ENCODE results near the gene BTBD16. TPM values are rescaled to one million over a fixed set of nuclear protein-coding genes. Genes with fewer than 3 reads are reported as not detected.

The BTBD16 gene
- total RNA-seq, 1 experiment from 2014 or later, result not detected

- peaks cover 27% of the 10 kb centered on the region for H3K36me3 Mint-ChIP-seq
- DNase-seq (ENCODE audit: low spot score), result no peak
- ChIA-PET POLR2A (interaction anchor here (0.6 kb wide), 1 partner anchor 108 kb away, joined by 3 read pairs; no protein-coding TSS in a partner anchor), CTCF (interaction anchor here (1.0 kb wide), 1 partner anchor 16 kb away, joined by 3 read pairs; no protein-coding TSS in a partner anchor)
- peaks cover 21% of the 10 kb centered on the region for H3K9me3 Mint-ChIP-seq
- H3K27me3 Mint-ChIP-seq (ENCODE audit: low read depth), result no peaks in the 10 kb centered on the region; the same call in 1 of the 2 replicates
- H3K27ac Mint-ChIP-seq, result no peak overlapping the region
- no peak for TF ChIP-seq ZNF263 (CRISPR knock-in tag; IDR thresholded peaks at IDR 0.05; ENCODE audit: low read depth)
- TF ChIP-seq, protein P1, sequence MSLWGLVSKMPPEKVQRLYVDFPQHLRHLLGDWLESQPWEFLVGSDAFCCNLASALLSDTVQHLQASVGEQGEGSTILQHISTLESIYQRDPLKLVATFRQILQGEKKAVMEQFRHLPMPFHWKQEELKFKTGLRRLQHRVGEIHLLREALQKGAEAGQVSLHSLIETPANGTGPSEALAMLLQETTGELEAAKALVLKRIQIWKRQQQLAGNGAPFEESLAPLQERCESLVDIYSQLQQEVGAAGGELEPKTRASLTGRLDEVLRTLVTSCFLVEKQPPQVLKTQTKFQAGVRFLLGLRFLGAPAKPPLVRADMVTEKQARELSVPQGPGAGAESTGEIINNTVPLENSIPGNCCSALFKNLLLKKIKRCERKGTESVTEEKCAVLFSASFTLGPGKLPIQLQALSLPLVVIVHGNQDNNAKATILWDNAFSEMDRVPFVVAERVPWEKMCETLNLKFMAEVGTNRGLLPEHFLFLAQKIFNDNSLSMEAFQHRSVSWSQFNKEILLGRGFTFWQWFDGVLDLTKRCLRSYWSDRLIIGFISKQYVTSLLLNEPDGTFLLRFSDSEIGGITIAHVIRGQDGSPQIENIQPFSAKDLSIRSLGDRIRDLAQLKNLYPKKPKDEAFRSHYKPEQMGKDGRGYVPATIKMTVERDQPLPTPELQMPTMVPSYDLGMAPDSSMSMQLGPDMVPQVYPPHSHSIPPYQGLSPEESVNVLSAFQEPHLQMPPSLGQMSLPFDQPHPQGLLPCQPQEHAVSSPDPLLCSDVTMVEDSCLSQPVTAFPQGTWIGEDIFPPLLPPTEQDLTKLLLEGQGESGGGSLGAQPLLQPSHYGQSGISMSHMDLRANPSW (CRISPR knock-in tag; conservative IDR thresholded peaks at IDR 0.05; ENCODE audit: low read depth), result no peak
- peaks cover 7% of the 10 kb centered on the region for H3K4me1 Mint-ChIP-seq
- H3K4me3 Mint-ChIP-seq, result no peak overlapping the region
- no peak for ATAC-seq
These were observed 7.1 kb upstream of the BTBD16 start for GRCh38 chr10:122263971-122264370.

DNA sequence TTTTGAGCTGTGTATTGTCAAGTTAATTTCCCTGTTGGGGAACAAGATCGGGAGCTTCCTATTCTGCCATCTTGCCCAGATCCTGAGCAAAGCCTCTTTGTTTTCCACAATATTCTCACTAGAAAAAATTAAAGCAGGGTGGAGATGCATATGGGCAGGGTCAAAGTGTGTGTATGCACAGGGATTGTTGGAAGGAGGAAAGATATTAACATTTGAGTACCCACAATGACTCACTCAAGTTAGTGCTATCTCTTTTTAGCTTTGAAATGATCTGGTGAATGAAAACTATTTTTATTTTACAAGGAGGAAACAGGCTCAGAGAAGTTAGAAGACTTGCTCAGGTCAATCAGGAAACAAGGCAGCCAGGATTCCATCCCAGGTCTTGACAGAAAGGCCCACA lies 6.7 kb upstream of the BTBD16 start:
- ChIA-PET CTCF (interaction anchor here (1.0 kb wide), 1 partner anchor 15 kb away, joined by 3 read pairs; no protein-coding TSS in a partner anchor), POLR2A (interaction anchor here (0.6 kb wide), 1 partner anchor 107 kb away, joined by 3 read pairs; no protein-coding TSS in a partner anchor)
- no peak overlapping the region for H3K4me3 Mint-ChIP-seq
- peaks cover 5% of the 10 kb centered on the region for H3K4me1 Mint-ChIP-seq
- peaks cover 27% of the 10 kb centered on the region for H3K36me3 Mint-ChIP-seq
- no peaks in the 10 kb centered on the region; the same call in 1 of the 2 replicates for H3K27me3 Mint-ChIP-seq (ENCODE audit: low read depth)
- peaks cover 21% of the 10 kb centered on the region for H3K9me3 Mint-ChIP-seq
- no peak for DNase-seq (ENCODE audit: low spot score)
- ATAC-seq, result no peak
- TF ChIP-seq TP53 (CRISPR knock-in tag; IDR thresholded peaks at IDR 0.05) (no peak), SMAD3 (CRISPR knock-in tag; IDR thresholded peaks at IDR 0.05; ENCODE audit: borderline replicate concordance) (no peak), HMGA2 (CRISPR knock-in tag; IDR thresholded peaks at IDR 0.05) (no peak)
- H3K27ac Mint-ChIP-seq, result no peak overlapping the region

GRCh38 chr10:122264931-122265330 lies 6.2 kb upstream of the BTBD16 start:
- Mint-ChIP-seq H3K4me3 (no peak overlapping the region), H3K27ac (no peak overlapping the region), H3K9me3 (peaks cover 21% of the 10 kb centered on the region), H3K36me3 (peaks cover 27% of the 10 kb centered on the region), H3K4me1 (peaks cover 5% of the 10 kb centered on the region), H3K27me3 (ENCODE audit: low read depth) (no peaks in the 10 kb centered on the region; the same call in 1 of the 2 replicates)
- ChIA-PET CTCF (interaction anchor here (1.0 kb wide), 1 partner anchor 15 kb away, joined by 3 read pairs; no protein-coding TSS in a partner anchor), POLR2A (no interaction called here)
- no peak for DNase-seq (ENCODE audit: low spot score)
- ATAC-seq, result no peak
- TF ChIP-seq ESRRA (CRISPR knock-in tag; IDR thresholded peaks at IDR 0.05; ENCODE audit: borderline replicate concordance) (no peak), GRHL2 (CRISPR knock-in tag; IDR thresholded peaks at IDR 0.05; ENCODE audit: insufficient replicate concordance, severe bottlenecking) (no peak), OVOL2 (CRISPR knock-in tag; IDR thresholded peaks at IDR 0.05; ENCODE audit: borderline replicate concordance) (no peak), RORB (CRISPR knock-in tag; IDR thresholded peaks at IDR 0.05) (no peak), USF1 (CRISPR knock-in tag; IDR thresholded peaks at IDR 0.05) (no peak), EMX1 (CRISPR knock-in tag; IDR thresholded peaks at IDR 0.05) (no peak), ZNF121 (CRISPR knock-in tag; IDR thresholded peaks at IDR 0.05) (no peak), PREB (CRISPR knock-in tag; IDR thresholded peaks at IDR 0.05; ENCODE audit: borderline replicate concordance) (no peak), JAZF1 (CRISPR knock-in tag; IDR thresholded peaks at IDR 0.05) (no peak), GTF2I (CRISPR knock-in tag; conservative IDR thresholded peaks at IDR 0.05) (no peak)
- TF ChIP-seq, protein P2, sequence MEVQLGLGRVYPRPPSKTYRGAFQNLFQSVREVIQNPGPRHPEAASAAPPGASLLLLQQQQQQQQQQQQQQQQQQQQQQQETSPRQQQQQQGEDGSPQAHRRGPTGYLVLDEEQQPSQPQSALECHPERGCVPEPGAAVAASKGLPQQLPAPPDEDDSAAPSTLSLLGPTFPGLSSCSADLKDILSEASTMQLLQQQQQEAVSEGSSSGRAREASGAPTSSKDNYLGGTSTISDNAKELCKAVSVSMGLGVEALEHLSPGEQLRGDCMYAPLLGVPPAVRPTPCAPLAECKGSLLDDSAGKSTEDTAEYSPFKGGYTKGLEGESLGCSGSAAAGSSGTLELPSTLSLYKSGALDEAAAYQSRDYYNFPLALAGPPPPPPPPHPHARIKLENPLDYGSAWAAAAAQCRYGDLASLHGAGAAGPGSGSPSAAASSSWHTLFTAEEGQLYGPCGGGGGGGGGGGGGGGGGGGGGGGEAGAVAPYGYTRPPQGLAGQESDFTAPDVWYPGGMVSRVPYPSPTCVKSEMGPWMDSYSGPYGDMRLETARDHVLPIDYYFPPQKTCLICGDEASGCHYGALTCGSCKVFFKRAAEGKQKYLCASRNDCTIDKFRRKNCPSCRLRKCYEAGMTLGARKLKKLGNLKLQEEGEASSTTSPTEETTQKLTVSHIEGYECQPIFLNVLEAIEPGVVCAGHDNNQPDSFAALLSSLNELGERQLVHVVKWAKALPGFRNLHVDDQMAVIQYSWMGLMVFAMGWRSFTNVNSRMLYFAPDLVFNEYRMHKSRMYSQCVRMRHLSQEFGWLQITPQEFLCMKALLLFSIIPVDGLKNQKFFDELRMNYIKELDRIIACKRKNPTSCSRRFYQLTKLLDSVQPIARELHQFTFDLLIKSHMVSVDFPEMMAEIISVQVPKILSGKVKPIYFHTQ (CRISPR knock-in tag; IDR thresholded peaks at IDR 0.05), result no peak
- TF ChIP-seq, protein P3, sequence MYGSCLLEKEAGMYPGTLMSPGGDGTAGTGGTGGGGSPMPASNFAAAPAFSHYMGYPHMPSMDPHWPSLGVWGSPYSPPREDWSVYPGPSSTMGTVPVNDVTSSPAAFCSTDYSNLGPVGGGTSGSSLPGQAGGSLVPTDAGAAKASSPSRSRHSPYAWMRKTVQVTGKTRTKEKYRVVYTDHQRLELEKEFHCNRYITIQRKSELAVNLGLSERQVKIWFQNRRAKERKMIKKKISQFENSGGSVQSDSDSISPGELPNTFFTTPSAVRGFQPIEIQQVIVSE (CRISPR knock-in tag; IDR thresholded peaks at IDR 0.05; ENCODE audit: borderline replicate concordance), result no peak
- TF ChIP-seq, protein P4, sequence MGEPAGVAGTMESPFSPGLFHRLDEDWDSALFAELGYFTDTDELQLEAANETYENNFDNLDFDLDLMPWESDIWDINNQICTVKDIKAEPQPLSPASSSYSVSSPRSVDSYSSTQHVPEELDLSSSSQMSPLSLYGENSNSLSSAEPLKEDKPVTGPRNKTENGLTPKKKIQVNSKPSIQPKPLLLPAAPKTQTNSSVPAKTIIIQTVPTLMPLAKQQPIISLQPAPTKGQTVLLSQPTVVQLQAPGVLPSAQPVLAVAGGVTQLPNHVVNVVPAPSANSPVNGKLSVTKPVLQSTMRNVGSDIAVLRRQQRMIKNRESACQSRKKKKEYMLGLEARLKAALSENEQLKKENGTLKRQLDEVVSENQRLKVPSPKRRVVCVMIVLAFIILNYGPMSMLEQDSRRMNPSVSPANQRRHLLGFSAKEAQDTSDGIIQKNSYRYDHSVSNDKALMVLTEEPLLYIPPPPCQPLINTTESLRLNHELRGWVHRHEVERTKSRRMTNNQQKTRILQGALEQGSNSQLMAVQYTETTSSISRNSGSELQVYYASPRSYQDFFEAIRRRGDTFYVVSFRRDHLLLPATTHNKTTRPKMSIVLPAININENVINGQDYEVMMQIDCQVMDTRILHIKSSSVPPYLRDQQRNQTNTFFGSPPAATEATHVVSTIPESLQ (CRISPR knock-in tag; IDR thresholded peaks at IDR 0.05), result no peak
- TF ChIP-seq, protein P5, sequence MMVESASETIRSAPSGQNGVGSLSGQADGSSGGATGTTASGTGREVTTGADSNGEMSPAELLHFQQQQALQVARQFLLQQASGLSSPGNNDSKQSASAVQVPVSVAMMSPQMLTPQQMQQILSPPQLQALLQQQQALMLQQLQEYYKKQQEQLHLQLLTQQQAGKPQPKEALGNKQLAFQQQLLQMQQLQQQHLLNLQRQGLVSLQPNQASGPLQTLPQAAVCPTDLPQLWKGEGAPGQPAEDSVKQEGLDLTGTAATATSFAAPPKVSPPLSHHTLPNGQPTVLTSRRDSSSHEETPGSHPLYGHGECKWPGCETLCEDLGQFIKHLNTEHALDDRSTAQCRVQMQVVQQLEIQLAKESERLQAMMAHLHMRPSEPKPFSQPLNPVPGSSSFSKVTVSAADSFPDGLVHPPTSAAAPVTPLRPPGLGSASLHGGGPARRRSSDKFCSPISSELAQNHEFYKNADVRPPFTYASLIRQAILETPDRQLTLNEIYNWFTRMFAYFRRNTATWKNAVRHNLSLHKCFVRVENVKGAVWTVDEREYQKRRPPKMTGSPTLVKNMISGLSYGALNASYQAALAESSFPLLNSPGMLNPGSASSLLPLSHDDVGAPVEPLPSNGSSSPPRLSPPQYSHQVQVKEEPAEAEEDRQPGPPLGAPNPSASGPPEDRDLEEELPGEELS (CRISPR knock-in tag; IDR thresholded peaks at IDR 0.05), result no peak
